ENCODE data around the gene TRPM3.

Gene TRPM3

DNA sequence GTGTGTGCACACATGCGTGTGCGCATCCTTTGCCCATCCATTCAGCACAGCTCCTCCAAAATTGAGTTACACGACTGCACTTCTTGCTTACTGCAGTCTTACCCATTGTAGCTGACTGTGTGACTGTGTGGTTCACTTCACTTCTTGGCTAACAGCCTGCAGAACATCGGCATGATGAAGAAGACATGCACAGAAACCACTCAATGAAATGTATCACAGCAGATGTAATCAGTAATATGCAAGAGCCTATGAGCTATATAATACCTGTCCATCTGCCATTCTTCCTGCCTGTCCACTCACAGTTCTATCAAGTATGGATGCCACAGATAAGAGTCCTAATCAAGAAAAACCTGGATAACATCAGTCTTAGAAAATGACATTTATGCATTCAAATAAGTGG lies 83.9 kb downstream of the TRPM3 start:
- TF ChIP-seq, protein P1, sequence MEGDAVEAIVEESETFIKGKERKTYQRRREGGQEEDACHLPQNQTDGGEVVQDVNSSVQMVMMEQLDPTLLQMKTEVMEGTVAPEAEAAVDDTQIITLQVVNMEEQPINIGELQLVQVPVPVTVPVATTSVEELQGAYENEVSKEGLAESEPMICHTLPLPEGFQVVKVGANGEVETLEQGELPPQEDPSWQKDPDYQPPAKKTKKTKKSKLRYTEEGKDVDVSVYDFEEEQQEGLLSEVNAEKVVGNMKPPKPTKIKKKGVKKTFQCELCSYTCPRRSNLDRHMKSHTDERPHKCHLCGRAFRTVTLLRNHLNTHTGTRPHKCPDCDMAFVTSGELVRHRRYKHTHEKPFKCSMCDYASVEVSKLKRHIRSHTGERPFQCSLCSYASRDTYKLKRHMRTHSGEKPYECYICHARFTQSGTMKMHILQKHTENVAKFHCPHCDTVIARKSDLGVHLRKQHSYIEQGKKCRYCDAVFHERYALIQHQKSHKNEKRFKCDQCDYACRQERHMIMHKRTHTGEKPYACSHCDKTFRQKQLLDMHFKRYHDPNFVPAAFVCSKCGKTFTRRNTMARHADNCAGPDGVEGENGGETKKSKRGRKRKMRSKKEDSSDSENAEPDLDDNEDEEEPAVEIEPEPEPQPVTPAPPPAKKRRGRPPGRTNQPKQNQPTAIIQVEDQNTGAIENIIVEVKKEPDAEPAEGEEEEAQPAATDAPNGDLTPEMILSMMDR (conservative IDR thresholded peaks at IDR 0.05; ENCODE audit: low read depth, low read length): no peak
- Histone ChIP-seq H3K4me3 (IDR thresholded peaks at IDR 0.05; ENCODE audit: insufficient read depth, low read depth, low read length) (no peak overlapping the region), H3K9ac (no peak overlapping the region), H3K27ac (no peak overlapping the region), H3K79me2 (ENCODE audit: insufficient read depth, low read depth) (no peaks in the 10 kb centered on the region), H3K4me2 (no peak overlapping the region), H4K20me1 (ENCODE audit: insufficient read depth) (no peaks in the 10 kb centered on the region), H2AFZ (ENCODE audit: low read depth) (no peak overlapping the region), H3K36me3 (ENCODE audit: insufficient read depth) (no peaks in the 10 kb centered on the region), H3K27me3 (ENCODE audit: insufficient read depth, low read depth) (no peaks in the 10 kb centered on the region), H3K4me1 (ENCODE audit: low read depth, poor library complexity, severe bottlenecking) (no peaks in the 10 kb centered on the region)

DNA sequence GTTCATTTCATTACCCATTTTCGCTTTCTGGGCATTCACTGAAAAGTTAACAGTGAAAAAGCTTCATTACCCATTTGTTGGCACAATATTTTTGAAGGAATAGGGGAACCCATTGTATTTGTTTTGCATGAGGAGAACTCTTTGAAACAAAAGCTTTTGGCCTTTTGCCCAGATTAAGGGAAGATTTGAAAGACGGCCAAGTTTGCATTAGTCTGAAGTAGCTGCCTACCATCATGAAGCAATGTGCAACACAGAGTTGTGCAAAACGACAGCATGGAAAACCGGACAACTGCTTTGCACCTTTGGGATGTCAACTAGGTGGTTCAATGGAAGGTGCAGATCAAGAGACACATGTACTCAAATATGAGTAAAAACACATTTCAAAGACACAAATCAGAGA lies 84.9 kb downstream of the TRPM3 start:
- Histone ChIP-seq H3K4me1 (ENCODE audit: low read depth, poor library complexity, severe bottlenecking) (no peaks in the 10 kb centered on the region), H4K20me1 (ENCODE audit: insufficient read depth) (no peaks in the 10 kb centered on the region), H3K79me2 (ENCODE audit: insufficient read depth, low read depth) (no peaks in the 10 kb centered on the region), H3K27me3 (ENCODE audit: insufficient read depth, low read depth) (no peaks in the 10 kb centered on the region), H3K4me2 (no peak overlapping the region), H3K36me3 (ENCODE audit: insufficient read depth) (no peaks in the 10 kb centered on the region), H3K4me3 (IDR thresholded peaks at IDR 0.05; ENCODE audit: insufficient read depth, low read depth, low read length) (no peak overlapping the region), H3K27ac (no peak overlapping the region), H3K9ac (no peak overlapping the region), H2AFZ (ENCODE audit: low read depth) (no peak overlapping the region)
- TF ChIP-seq, protein P1 (conservative IDR thresholded peaks at IDR 0.05; ENCODE audit: low read depth, low read length): no peak

DNA sequence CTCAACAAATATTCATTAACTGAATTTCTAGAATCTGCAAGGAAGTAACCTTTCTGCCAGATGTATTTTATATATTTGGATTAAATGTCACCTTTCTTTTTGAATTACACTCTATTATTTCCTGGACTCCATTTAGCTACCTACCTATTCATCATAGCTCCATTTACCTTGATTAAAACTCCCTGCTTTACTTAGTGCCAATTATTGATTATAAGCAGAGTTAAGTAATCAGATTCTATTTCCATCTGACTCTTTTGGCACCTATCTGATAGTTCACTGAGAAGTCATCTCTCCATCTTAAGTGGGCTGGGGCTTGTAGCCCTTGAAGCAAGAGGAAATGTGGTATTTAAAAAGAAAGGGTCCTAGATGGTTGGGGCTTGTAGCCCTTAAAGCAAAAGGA lies 88.6 kb downstream of the TRPM3 start:
- Histone ChIP-seq H3K27ac (no peak overlapping the region), H3K9ac (no peak overlapping the region), H3K36me3 (ENCODE audit: insufficient read depth) (no peaks in the 10 kb centered on the region), H3K4me1 (ENCODE audit: low read depth, poor library complexity, severe bottlenecking) (no peaks in the 10 kb centered on the region), H4K20me1 (ENCODE audit: insufficient read depth) (no peaks in the 10 kb centered on the region), H2AFZ (ENCODE audit: low read depth) (no peak overlapping the region), H3K4me3 (IDR thresholded peaks at IDR 0.05; ENCODE audit: insufficient read depth, low read depth, low read length) (no peak overlapping the region), H3K27me3 (ENCODE audit: insufficient read depth, low read depth) (no peaks in the 10 kb centered on the region), H3K4me2 (no peak overlapping the region), H3K79me2 (ENCODE audit: insufficient read depth, low read depth) (no peaks in the 10 kb centered on the region)
- TF ChIP-seq, protein P1 (conservative IDR thresholded peaks at IDR 0.05; ENCODE audit: low read depth, low read length): no peak

DNA sequence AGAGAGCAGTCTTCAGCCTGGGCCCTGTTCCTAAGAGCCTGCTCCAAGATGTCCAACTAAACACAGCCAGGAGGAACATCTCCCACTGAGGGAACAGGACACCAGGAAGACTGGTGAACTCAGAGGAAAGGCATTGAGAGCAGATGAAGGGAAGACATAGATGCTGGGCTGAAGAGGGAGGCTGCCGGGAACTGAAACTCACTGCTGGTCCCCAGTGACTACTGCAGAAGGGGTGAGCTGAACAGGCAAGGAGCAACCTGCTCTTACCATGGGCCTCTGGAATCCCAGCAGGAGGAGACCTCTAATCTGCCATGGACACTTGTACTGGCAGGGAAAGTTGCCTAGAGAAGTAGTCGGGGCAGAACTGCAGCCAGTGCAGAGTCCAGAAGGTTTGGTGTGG lies 95.7 kb downstream of the TRPM3 start:
- H3K4me1 ChIP-seq (ENCODE audit: low read depth, poor library complexity, severe bottlenecking): no peaks in the 10 kb centered on the region
- H3K27me3 ChIP-seq (ENCODE audit: insufficient read depth, low read depth): no peaks in the 10 kb centered on the region
- H3K36me3 ChIP-seq (ENCODE audit: insufficient read depth): no peaks in the 10 kb centered on the region
- no peaks in the 10 kb centered on the region for H3K79me2 ChIP-seq (ENCODE audit: insufficient read depth, low read depth)
- H3K4me2 ChIP-seq: no peak overlapping the region
- TF ChIP-seq, protein P1 (conservative IDR thresholded peaks at IDR 0.05; ENCODE audit: low read depth, low read length): no peak
- no peak overlapping the region for H2AFZ ChIP-seq (ENCODE audit: low read depth)
- H3K27ac ChIP-seq: no peak overlapping the region
- no peaks in the 10 kb centered on the region for H4K20me1 ChIP-seq (ENCODE audit: insufficient read depth)
- H3K9ac ChIP-seq: no peak overlapping the region
- H3K4me3 ChIP-seq (IDR thresholded peaks at IDR 0.05; ENCODE audit: insufficient read depth, low read depth, low read length): no peak overlapping the region

DNA sequence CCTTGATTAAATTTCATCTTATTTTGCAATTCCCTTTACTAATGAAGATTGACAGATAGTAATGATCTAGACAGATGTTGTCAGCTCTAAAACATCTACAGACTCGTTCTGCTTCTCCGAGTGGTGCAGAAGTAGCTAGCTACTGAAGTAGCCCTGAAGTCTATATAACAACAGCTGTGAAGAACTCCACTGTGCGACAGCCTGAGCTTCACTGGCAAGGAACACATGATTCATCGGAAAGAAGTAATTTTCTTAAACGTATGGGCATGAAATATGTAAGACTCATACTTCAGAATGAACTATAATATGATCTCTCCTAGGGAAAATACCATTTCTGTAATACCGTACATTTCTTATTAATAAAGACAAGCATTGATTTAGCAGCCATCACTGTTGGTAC lies 96.2 kb downstream of the TRPM3 start:
- Histone ChIP-seq H3K9ac (no peak overlapping the region), H3K4me1 (ENCODE audit: low read depth, poor library complexity, severe bottlenecking) (no peaks in the 10 kb centered on the region), H3K27ac (no peak overlapping the region), H4K20me1 (ENCODE audit: insufficient read depth) (no peaks in the 10 kb centered on the region), H3K79me2 (ENCODE audit: insufficient read depth, low read depth) (no peaks in the 10 kb centered on the region), H3K36me3 (ENCODE audit: insufficient read depth) (no peaks in the 10 kb centered on the region), H3K27me3 (ENCODE audit: insufficient read depth, low read depth) (no peaks in the 10 kb centered on the region), H2AFZ (ENCODE audit: low read depth) (no peak overlapping the region), H3K4me3 (IDR thresholded peaks at IDR 0.05; ENCODE audit: insufficient read depth, low read depth, low read length) (no peak overlapping the region), H3K4me2 (no peak overlapping the region)
- TF ChIP-seq, protein P1 (conservative IDR thresholded peaks at IDR 0.05; ENCODE audit: low read depth, low read length): no peak

Data from KMS-11 (cell line).